Tibial artery (tissue), 4 donors: ENCODE data around the gene OPRM1.

Experiments used
- DNase-seq, 2 donors: peaks; one replicate each; pipeline ENCODE4 v3.0.0-alpha.2; 2019
- H3K27ac ChIP-seq, 2 donors: fragments of 200-600 bp; sonication (generic) in 1 of 2; 1 replicate in 1 of 2; 2 replicates in 1 of 2; pipeline ENCODE4 v1.5.1; 2018 to 2019; ENCODE audit warnings: mild to moderate bottlenecking in 1 of 2
- H3K27me3 ChIP-seq, 2 donors: fragments of 200-600 bp; sonication (generic) in 1 of 2; one replicate each; pipeline versions ENCODE4 v1.5.1 to v1.6.0; 2016 to 2019
- H3K36me3 ChIP-seq, 3 donors: fragments of 200-600 bp; sonication (generic) in 2 of 3; one replicate each; pipeline ENCODE4 v1.5.1; 2016 to 2019; ENCODE audit warnings: mild to moderate bottlenecking in 2 of 3
- H3K4me1 ChIP-seq, 4 donors: fragments of 200-600 bp; sonication (generic) in 2 of 4; 1 replicate in 3 of 4; 2 replicates in 1 of 4; pipeline ENCODE4 v1.5.1; 2016 to 2019
- H3K4me3 ChIP-seq, 2 donors: fragments of 200-600 bp; sonication (generic) in 1 of 2; 1 replicate in 1 of 2; 2 replicates in 1 of 2; pipeline ENCODE4 v1.5.1; 2018 to 2019; ENCODE audit warnings: mild to moderate bottlenecking in 2 of 2
- H3K9me3 ChIP-seq, 3 donors: fragments of 200-600 bp; sonication (generic) in 1 of 3; one replicate each; pipeline ENCODE4 v1.5.1; 2016 to 2019
- CTCF ChIP-seq, 2 experiments: fragments of 200-600 bp in 1 of 2; fragments of 450-650 bp in 1 of 2; IDR thresholded peaks; one replicate each; pipeline ENCODE4 v1.5.1; 2017 to 2019; ENCODE audit warnings: antibody characterized with exemption in 2 of 2, mild to moderate bottlenecking in 1 of 2, moderate library complexity in 1 of 2
- intact Hi-C: fragments of 100-400 bp; cut with DNase I; formaldehyde crosslinking; loops from one replicate; pipeline ENCODE4 v1.15.0; 2023; ENCODE audit warnings: low total_unique reads

The OPRM1 gene

GRCh38 chr6:154030646-154031045 is 8.4 kb upstream of the OPRM1 start:
- Histone ChIP-seq H3K4me1 (no peaks in the 10 kb centered on the region), H3K27me3 (no peaks in the 10 kb centered on the region), H3K4me3 (no peak overlapping the region), H3K9me3 (no peaks in the 10 kb centered on the region), H3K36me3 (no peaks in the 10 kb centered on the region), H3K27ac (no peak overlapping the region)
- no peak for TF ChIP-seq CTCF (IDR thresholded peaks at IDR 0.05)
- intact Hi-C loops: no loop called here
- no peak for DNase-seq

- H3K27ac ChIP-seq: no peak overlapping the region
- no peak overlapping the region for H3K4me3 ChIP-seq
- peaks cover 0 to 3% (median 0%) of the 10 kb centered on the region in 3 donors for H3K9me3 ChIP-seq
- DNase-seq: no peak
- peaks cover 0 to 13% of the 10 kb centered on the region in 2 donors for H3K27me3 ChIP-seq
- intact Hi-C loops: no loop called here
- no peak for TF ChIP-seq CTCF (IDR thresholded peaks at IDR 0.05)
- H3K36me3 ChIP-seq: no peaks in the 10 kb centered on the region
- H3K4me1 ChIP-seq: no peaks in the 10 kb centered on the region
Observed at GRCh38 chr6:154041001-154041400, 2.0 kb downstream of the OPRM1 start.

- Histone ChIP-seq H3K4me3 (no peak overlapping the region), H3K27ac (no peak overlapping the region), H3K27me3 (no peaks in the 10 kb centered on the region), H3K36me3 (no peaks in the 10 kb centered on the region), H3K4me1 (no peaks in the 10 kb centered on the region), H3K9me3 (no peaks in the 10 kb centered on the region)
- no peak for TF ChIP-seq CTCF (IDR thresholded peaks at IDR 0.05)
- intact Hi-C loops: no loop called here
- no peak for DNase-seq
Observed at GRCh38 chr6:154053141-154053540, 14.1 kb downstream of the OPRM1 start.

DNA sequence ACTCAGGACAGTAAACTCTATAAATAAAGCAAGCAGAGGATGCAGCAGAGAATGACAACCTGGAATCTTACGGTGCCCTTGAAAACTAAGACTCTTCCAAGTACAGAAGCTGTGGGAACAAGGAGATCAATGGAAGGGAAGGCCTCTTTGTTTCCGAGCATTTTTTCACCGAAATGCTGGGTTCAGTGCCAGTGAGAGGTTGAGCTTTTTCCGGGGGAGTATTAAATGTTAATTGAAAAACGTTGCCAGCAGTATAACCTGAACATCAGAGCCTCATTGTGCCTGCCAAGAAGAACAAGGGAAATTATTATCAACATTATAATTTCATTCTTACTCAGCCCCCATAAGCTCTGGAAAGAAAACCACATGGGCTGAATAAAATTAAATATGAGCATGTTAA is 17.5 kb downstream of the OPRM1 start:
- no peaks in the 10 kb centered on the region for H3K4me1 ChIP-seq
- no peak overlapping the region for H3K27ac ChIP-seq
- intact Hi-C loops: no loop called here
- no peak for TF ChIP-seq CTCF (IDR thresholded peaks at IDR 0.05)
- no peak for DNase-seq
- H3K36me3 ChIP-seq: no peaks in the 10 kb centered on the region
- H3K27me3 ChIP-seq: no peaks in the 10 kb centered on the region
- H3K4me3 ChIP-seq: no peak overlapping the region
- H3K9me3 ChIP-seq: no peaks in the 10 kb centered on the region

DNA sequence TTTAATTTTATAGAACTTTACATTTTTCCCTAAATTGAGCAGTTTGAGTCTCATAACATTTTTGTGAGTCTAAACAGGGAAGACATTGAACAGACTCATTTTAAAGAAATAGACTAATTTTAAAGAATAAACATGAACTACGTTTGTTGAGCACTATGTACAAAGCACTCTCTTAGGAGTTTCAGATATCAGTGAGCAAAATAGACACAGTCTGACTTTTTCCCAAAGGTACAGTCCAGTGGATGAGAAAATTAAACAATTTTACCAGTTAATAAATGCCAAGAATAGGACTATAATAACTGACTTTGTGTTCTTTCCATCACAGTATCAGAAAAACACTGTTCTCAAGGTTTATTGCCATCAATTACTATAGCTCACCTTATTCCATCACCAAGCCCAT is 18.1 kb downstream of the OPRM1 start:
- Histone ChIP-seq H3K27me3 (no peaks in the 10 kb centered on the region), H3K36me3 (no peaks in the 10 kb centered on the region), H3K27ac (no peak overlapping the region), H3K4me1 (no peaks in the 10 kb centered on the region), H3K4me3 (no peak overlapping the region), H3K9me3 (no peaks in the 10 kb centered on the region)
- TF ChIP-seq CTCF (IDR thresholded peaks at IDR 0.05): no peak
- DNase-seq: no peak
- intact Hi-C loops: no loop called here

- intact Hi-C loops: no loop called here
- no peak for DNase-seq
- Histone ChIP-seq H3K9me3 (no peaks in the 10 kb centered on the region), H3K36me3 (no peaks in the 10 kb centered on the region), H3K27ac (no peak overlapping the region), H3K4me1 (no peaks in the 10 kb centered on the region), H3K4me3 (no peak overlapping the region), H3K27me3 (no peaks in the 10 kb centered on the region)
- no peak for TF ChIP-seq CTCF (IDR thresholded peaks at IDR 0.05)
Observed at GRCh38 chr6:154058963-154059680, 20.1 kb downstream of the OPRM1 start.
